ENCODE measurements around the gene AHCYL2.
"Not testable (repeated sequence)": the region's sequence is repeated elsewhere in the genome, so short reads cannot be mapped to it uniquely, and the experiment has no call there.

The AHCYL2 gene

DNA sequence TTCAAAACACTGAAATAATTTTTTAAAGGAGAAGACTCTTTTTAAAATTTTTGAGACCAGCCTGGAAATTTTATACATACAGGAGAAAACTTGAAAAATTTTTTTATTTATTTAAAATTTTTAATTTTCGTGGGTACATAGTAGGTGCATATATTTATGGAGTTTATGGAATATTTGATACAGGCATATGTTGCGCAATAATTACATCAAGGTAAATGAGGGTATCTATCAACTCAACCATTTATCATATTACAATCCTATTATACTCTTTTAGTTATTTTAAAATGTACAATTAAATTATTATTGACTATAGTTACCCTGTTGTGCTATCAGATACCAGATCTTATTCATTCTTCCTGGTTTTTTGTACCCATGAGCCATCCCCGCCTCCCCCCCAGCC, 75.1 kb downstream of the AHCYL2 start:
- H3K9me3 ChIP-seq (ENCODE audit: severe bottlenecking): peaks cover 3% of the 10 kb centered on the region
- DNase-seq: no peak
- H3K27me3 ChIP-seq (ENCODE audit: insufficient read depth, low read depth, severe bottlenecking): no peaks in the 10 kb centered on the region
- no peak overlapping the region for H3K27ac ChIP-seq
- H3K36me3 ChIP-seq: no peaks in the 10 kb centered on the region
- H3K4me3 ChIP-seq (ENCODE audit: low read depth, low read length): no peak overlapping the region
- TF ChIP-seq, protein P1, sequence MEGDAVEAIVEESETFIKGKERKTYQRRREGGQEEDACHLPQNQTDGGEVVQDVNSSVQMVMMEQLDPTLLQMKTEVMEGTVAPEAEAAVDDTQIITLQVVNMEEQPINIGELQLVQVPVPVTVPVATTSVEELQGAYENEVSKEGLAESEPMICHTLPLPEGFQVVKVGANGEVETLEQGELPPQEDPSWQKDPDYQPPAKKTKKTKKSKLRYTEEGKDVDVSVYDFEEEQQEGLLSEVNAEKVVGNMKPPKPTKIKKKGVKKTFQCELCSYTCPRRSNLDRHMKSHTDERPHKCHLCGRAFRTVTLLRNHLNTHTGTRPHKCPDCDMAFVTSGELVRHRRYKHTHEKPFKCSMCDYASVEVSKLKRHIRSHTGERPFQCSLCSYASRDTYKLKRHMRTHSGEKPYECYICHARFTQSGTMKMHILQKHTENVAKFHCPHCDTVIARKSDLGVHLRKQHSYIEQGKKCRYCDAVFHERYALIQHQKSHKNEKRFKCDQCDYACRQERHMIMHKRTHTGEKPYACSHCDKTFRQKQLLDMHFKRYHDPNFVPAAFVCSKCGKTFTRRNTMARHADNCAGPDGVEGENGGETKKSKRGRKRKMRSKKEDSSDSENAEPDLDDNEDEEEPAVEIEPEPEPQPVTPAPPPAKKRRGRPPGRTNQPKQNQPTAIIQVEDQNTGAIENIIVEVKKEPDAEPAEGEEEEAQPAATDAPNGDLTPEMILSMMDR (IDR thresholded peaks at IDR 0.05; ENCODE audit: low read depth, low read length): no peak

DNA sequence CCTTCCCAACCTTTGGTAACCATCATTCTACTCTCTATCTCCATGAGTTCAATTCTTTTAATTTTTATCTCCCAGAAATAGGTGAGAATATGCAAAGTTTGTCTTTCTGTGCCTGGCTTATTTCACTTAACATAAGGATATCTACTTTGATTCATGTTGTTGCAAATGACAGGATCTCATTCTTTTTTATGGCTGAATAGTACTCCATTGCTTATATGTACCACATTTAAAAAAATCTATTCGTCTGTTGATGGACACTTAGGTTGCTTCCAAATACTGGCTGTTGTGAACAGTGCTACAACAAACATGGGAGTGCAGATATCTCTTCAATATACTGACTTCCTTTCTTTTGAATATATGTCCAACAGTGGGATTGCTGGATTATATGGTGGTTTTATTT, 75.5 kb downstream of the AHCYL2 start:
- not testable (repeated sequence) for H3K27me3 ChIP-seq (ENCODE audit: insufficient read depth, low read depth, severe bottlenecking); H3K4me3 ChIP-seq (ENCODE audit: low read depth, low read length); H3K9me3 ChIP-seq (ENCODE audit: severe bottlenecking); DNase-seq; H3K36me3 ChIP-seq; H3K27ac ChIP-seq

DNA sequence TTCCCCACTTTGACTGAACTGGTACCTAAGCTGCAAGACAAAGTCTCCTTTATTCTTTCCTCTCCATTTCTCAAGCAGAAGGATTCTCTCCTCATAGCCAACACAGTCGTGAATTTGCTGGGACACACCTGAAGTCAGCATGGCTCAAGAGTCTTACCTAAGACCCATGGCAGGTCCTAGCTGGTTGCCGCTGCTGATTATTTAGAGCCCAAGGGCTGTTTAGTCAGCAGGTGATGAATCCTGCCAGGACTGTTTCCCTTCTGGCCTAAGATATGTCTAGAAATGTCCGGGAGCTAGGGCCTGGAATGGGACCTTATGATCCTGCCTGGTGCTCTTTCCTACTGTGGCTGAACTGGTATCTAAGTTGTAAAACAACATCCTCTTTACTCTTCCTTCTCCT, 82.8 kb downstream of the AHCYL2 start:
- no peak for DNase-seq
- Histone ChIP-seq H3K9me3 (ENCODE audit: severe bottlenecking) (no peaks in the 10 kb centered on the region), H3K36me3 (no peaks in the 10 kb centered on the region), H3K4me3 (ENCODE audit: low read depth, low read length) (no peak overlapping the region), H3K27ac (no peak overlapping the region), H3K27me3 (ENCODE audit: insufficient read depth, low read depth, severe bottlenecking) (no peaks in the 10 kb centered on the region)
- TF ChIP-seq, protein P1 (IDR thresholded peaks at IDR 0.05; ENCODE audit: low read depth, low read length): no peak

DNA sequence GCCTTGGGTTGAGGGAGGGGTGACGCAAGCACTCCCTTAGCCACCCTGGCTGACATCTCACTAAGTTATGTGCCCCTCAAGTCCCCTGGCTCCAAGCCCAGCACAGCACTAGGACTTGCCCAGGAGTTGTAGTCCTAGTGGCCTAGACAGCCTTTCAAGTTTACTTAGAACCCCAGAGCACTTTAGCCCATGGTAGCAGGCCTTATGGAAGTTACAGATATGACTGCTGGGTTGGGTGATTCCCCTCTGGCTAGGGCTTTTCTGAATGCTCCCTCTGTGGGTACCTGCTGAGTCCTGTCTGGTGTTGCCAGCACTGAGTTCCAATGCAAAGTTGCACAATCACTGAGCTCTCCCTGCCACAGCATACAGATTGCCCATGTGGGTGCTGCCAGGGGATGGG, 83.2 kb downstream of the AHCYL2 start:
- H3K27me3 ChIP-seq (ENCODE audit: insufficient read depth, low read depth, severe bottlenecking): no peaks in the 10 kb centered on the region
- H3K9me3 ChIP-seq (ENCODE audit: severe bottlenecking): no peaks in the 10 kb centered on the region
- TF ChIP-seq, protein P1 (IDR thresholded peaks at IDR 0.05; ENCODE audit: low read depth, low read length): no peak
- no peaks in the 10 kb centered on the region for H3K36me3 ChIP-seq
- DNase-seq: no peak
- H3K27ac ChIP-seq: no peak overlapping the region
- H3K4me3 ChIP-seq (ENCODE audit: low read depth, low read length): no peak overlapping the region

DNA sequence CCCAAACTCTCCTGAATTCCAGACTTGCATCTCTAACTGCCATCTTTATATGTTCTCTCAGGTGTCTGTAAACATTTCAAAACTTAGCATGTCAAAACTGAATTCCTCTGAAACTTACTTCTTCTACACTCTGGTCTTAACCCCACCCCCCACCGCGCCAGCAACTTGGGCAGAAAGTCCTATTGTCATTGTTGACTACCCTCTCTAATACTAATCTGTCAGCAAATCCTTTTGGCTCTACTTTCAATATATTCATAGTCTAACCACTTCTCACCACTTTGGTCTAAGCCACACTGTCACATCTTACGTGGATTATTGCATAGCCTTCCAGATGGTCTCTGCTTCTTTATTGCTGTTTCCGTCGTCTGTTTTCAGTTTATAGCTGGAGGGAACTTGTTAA, 86.6 kb downstream of the AHCYL2 start:
- Histone ChIP-seq H3K27ac (peak overlapping the region; percentile 72), H3K27me3 (ENCODE audit: insufficient read depth, low read depth, severe bottlenecking) (no peaks in the 10 kb centered on the region), H3K36me3 (no peaks in the 10 kb centered on the region), H3K4me3 (ENCODE audit: low read depth, low read length) (peak overlapping the region; percentile 2; the same call in 1 of the 2 replicates), H3K9me3 (ENCODE audit: severe bottlenecking) (no peaks in the 10 kb centered on the region)
- DNase-seq: peak; percentile 40
- TF ChIP-seq, protein P1 (IDR thresholded peaks at IDR 0.05; ENCODE audit: low read depth, low read length): no peak

DNA sequence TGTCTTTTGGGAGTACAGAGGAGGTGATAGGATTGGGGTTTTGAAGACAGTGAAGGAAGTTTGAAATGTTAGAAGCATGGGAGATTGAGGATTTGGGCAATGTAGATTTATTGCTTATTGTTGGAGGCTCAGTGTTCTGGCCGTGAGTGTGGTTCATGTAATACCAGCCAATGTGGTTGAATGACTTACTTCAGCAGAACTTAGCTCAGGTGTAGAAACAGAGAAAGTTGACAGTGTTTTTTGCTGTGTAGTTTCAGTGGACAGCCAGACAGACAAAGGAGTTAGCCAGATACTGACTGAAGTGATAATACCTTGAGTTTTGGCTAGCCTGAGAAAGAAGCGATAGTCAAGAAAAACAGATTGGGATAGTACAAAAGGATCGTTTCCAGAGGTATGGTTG, 88.5 kb downstream of the AHCYL2 start:
- Histone ChIP-seq H3K36me3 (no peaks in the 10 kb centered on the region), H3K27me3 (ENCODE audit: insufficient read depth, low read depth, severe bottlenecking) (no peaks in the 10 kb centered on the region), H3K27ac (no peak overlapping the region), H3K9me3 (ENCODE audit: severe bottlenecking) (no peaks in the 10 kb centered on the region), H3K4me3 (ENCODE audit: low read depth, low read length) (no peak overlapping the region)
- TF ChIP-seq, protein P1 (IDR thresholded peaks at IDR 0.05; ENCODE audit: low read depth, low read length): no peak
- DNase-seq: no peak
